Keratinocyte (primary cell): Measurements from ENCODE around the gene EPHB4. TPM values are rescaled to one million over a fixed set of nuclear protein-coding genes. Genes with fewer than 3 reads are reported as not detected.

ENCODE experiments used
- DNase-seq: peaks from one replicate; pipeline ENCODE4 v3.0.0-alpha.2; 2011; ENCODE audit warnings: low read depth, missing footprints, low spot score
- FAIRE-seq: peaks from 2 replicates; lab custom pipeline; 2011; peaks lifted over from hg19 to GRCh38; lab: Jason Lieb, UNC
- H2AFZ ChIP-seq: 2 replicates; pipeline ENCODE4 v1.6.0; 2012; ENCODE audit warnings: low read length, control low read depth, inconsistent platforms; ENCODE audit not compliant: control insufficient read depth
- H3K27ac ChIP-seq: 2 replicates; pipeline ENCODE4 v1.5.1; 2011; ENCODE audit warnings: low read length; ENCODE audit not compliant: control insufficient read depth, insufficient read depth
- H3K27me3 ChIP-seq: 3 replicates; pipeline ENCODE4 v1.6.0; 2011; ENCODE audit warnings: low read length; ENCODE audit not compliant: control insufficient read depth, insufficient read depth; ENCODE audit errors: extremely low read depth
- H3K36me3 ChIP-seq, 2 experiments: 2 replicates in 1 of 2; 3 replicates in 1 of 2; pipeline ENCODE4 v1.5.1; 2011; ENCODE audit warnings: low read length in 2 of 2, mild to moderate bottlenecking in 1 of 2; ENCODE audit not compliant: control insufficient read depth in 2 of 2, insufficient read depth in 2 of 2; ENCODE audit errors: extremely low read depth in 1 of 2
- H3K4me1 ChIP-seq: 3 replicates; pipeline ENCODE4 v1.5.1; 2011; ENCODE audit warnings: low read length; ENCODE audit not compliant: control insufficient read depth, insufficient read depth; ENCODE audit errors: extremely low read depth
- H3K4me2 ChIP-seq: 3 replicates; pipeline ENCODE4 v1.6.0; 2011; ENCODE audit warnings: low read depth, low read length; ENCODE audit not compliant: control insufficient read depth, insufficient read depth; ENCODE audit errors: extremely low read depth
- H3K4me3 ChIP-seq, 3 experiments: fragments of 200-600 bp in 1 of 3; sonication (generic) in 1 of 3; 2 replicates in 2 of 3; 3 replicates in 1 of 3; pipeline ENCODE4 v1.5.1; 2011 to 2016; ENCODE audit warnings: low read length in 3 of 3, mild to moderate bottlenecking in 3 of 3, control low read depth in 2 of 3, inconsistent platforms in 1 of 3, low read depth in 1 of 3, mixed read lengths in 1 of 3, mixed run types in 1 of 3, moderate library complexity in 1 of 3; ENCODE audit not compliant: control insufficient read depth in 2 of 3, insufficient read depth in 2 of 3; ENCODE audit errors: extremely low read depth in 1 of 3
- H3K79me2 ChIP-seq: 2 replicates; pipeline ENCODE4 v1.6.0; 2012; ENCODE audit warnings: low read length; ENCODE audit not compliant: control insufficient read depth, insufficient read depth
- H3K9ac ChIP-seq: 3 replicates; pipeline ENCODE4 v1.6.0; 2011; ENCODE audit warnings: low read length; ENCODE audit not compliant: control insufficient read depth, insufficient read depth; ENCODE audit errors: extremely low read depth
- H3K9me1 ChIP-seq: 3 replicates; pipeline ENCODE4 v1.6.0; 2011; ENCODE audit warnings: low read length; ENCODE audit not compliant: control insufficient read depth, insufficient read depth; ENCODE audit errors: extremely low read depth
- H3K9me3 ChIP-seq: 2 replicates; pipeline ENCODE4 v1.5.1; 2012; ENCODE audit warnings: low read depth, low read length; ENCODE audit not compliant: control insufficient read depth
- H4K20me1 ChIP-seq: 3 replicates; pipeline ENCODE4 v1.6.0; 2011; ENCODE audit warnings: low read length; ENCODE audit not compliant: control insufficient read depth, insufficient read depth; ENCODE audit errors: extremely low read depth
- EZH2 ChIP-seq: IDR thresholded peaks from one replicate; pipeline ENCODE4 v1.6.1; 2012; ENCODE audit warnings: inconsistent platforms, mild to moderate bottlenecking, low read length, moderate library complexity
- dilution Hi-C: fragments of 300-500 bp; cut with MboI; formaldehyde crosslinking; loops from one replicate; pipeline ENCODE4 v1.7.0; 2020; ENCODE audit warnings: low sequenced_read_pairs; ENCODE audit not compliant: extremely low pct_ligation_motif_present
- polyA plus RNA-seq, 5 experiments: library from polyadenylated mRNA; depleted of rRNA in 3 of 5; stranded (reverse) in 3 of 5; stranded (forward) in 1 of 5; unstranded in 1 of 5; fragments of >200 nt; gene quantifications; 1 replicate in 1 of 5; 2 replicates in 3 of 5; 3 replicates in 1 of 5; pipeline versions ENCODE4 v1.2.1 to v1.2.3, GENCODE V29; 2011 to 2012; ENCODE audit warnings: missing spikeins in 2 of 5, low read depth in 1 of 5, low replicate concordance in 1 of 5
- TF ChIP-seq, protein P1 (sequence below), 3 experiments: IDR thresholded peaks in 1 of 3; conservative IDR thresholded peaks in 1 of 3; optimal IDR thresholded peaks in 1 of 3; 2 replicates in 2 of 3; 3 replicates in 1 of 3; pipeline versions ENCODE3 to v1.5.1; 2011; ENCODE audit warnings: low read length in 3 of 3, mild to moderate bottlenecking in 3 of 3, moderate library complexity in 2 of 3, control low read depth in 1 of 3, inconsistent platforms in 1 of 3; ENCODE audit not compliant: insufficient read depth in 2 of 3; ENCODE audit errors: extremely low read depth in 1 of 3

EPHB4 gene
- polyA plus RNA-seq, 1 donor (not counting 4 experiments of a cell fraction or from before 2014, with no cell fraction given), result 61.4 TPM

DNA sequence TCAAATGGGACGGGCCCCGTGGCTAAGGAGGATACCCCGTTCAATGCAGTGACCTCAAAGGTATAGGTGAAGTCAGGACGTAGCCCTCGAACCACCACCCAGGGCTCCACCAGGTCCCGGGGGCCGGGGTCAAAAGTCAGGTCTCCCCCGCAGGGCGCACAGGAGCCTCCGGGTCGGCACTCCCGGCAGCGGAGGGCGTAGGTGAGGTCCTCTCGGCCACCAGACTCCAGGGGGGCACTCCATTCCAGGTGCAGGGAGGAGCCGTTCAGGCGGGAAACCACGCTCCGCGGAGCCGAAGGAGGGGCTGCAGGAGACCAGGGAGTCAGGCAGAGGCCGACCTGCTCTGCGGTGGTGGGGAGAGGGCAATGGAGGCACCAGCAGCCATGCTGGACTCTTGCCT lies 7.7 kb downstream of the EPHB4 start:
- DNase-seq (no peak), FAIRE-seq (no peak)
- Histone ChIP-seq H3K27me3 (no peaks in the 10 kb centered on the region), H2AFZ (no peak overlapping the region), H3K9me1 (no peaks in the 10 kb centered on the region), H3K27ac (no peak overlapping the region), H3K36me3 (peaks cover 49 to 61% of the 10 kb centered on the region in 2 experiments), H3K4me2 (no peak overlapping the region), H3K9ac (no peak overlapping the region), H3K9me3 (no peaks in the 10 kb centered on the region), H3K4me3 (no peak overlapping the region), H3K4me1 (peaks cover 2% of the 10 kb centered on the region), H3K79me2 (peaks cover 32% of the 10 kb centered on the region), H4K20me1 (no peaks in the 10 kb centered on the region)
- TF ChIP-seq EZH2, result no peak
- TF ChIP-seq, protein P1, sequence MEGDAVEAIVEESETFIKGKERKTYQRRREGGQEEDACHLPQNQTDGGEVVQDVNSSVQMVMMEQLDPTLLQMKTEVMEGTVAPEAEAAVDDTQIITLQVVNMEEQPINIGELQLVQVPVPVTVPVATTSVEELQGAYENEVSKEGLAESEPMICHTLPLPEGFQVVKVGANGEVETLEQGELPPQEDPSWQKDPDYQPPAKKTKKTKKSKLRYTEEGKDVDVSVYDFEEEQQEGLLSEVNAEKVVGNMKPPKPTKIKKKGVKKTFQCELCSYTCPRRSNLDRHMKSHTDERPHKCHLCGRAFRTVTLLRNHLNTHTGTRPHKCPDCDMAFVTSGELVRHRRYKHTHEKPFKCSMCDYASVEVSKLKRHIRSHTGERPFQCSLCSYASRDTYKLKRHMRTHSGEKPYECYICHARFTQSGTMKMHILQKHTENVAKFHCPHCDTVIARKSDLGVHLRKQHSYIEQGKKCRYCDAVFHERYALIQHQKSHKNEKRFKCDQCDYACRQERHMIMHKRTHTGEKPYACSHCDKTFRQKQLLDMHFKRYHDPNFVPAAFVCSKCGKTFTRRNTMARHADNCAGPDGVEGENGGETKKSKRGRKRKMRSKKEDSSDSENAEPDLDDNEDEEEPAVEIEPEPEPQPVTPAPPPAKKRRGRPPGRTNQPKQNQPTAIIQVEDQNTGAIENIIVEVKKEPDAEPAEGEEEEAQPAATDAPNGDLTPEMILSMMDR (optimal IDR thresholded peaks at IDR 0.05 in 1 of 3, IDR thresholded peaks at IDR 0.05 in 1 of 3, conservative IDR thresholded peaks at IDR 0.05 in 1 of 3; ENCODE audit: extremely low read depth in 1 of 3, insufficient read depth in 2 of 3, low read length in 3 of 3), result no peak
- dilution Hi-C loops, result no loop called here

DNA sequence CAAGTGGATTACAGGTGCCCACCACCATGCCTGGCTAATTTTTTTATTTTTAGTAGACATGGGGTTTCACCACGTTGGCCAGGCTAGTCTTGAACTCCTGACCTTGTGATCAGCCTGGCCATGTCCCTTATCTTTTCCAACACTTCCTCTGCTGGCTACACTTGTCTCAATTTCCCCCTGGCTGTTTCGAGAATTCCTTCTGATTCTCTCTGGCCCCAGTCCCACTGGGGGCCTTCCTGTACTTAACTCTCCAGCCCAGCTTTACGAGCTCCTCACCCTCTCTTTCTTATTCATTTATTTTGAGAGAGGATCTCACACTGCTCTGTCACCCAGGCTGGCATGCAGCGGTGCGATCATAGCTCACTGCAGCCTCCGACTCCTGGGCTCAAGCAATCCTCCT lies 8.5 kb downstream of the EPHB4 start:
- Histone ChIP-seq H3K27me3 (no peaks in the 10 kb centered on the region), H4K20me1 (no peaks in the 10 kb centered on the region), H3K9ac (no peak overlapping the region), H3K4me1 (no peaks in the 10 kb centered on the region), H3K4me3 (no peak overlapping the region), H3K36me3 (peaks cover 51 to 57% of the 10 kb centered on the region in 2 experiments), H3K4me2 (no peak overlapping the region), H3K9me3 (no peaks in the 10 kb centered on the region), H3K9me1 (no peaks in the 10 kb centered on the region), H2AFZ (no peak overlapping the region), H3K27ac (no peak overlapping the region), H3K79me2 (peaks cover 24% of the 10 kb centered on the region)
- dilution Hi-C loops, result no loop called here
- TF ChIP-seq, protein P1 (optimal IDR thresholded peaks at IDR 0.05 in 1 of 3, IDR thresholded peaks at IDR 0.05 in 1 of 3, conservative IDR thresholded peaks at IDR 0.05 in 1 of 3; ENCODE audit: extremely low read depth in 1 of 3, insufficient read depth in 2 of 3, low read length in 3 of 3), result no peak
- TF ChIP-seq EZH2, result no peak
- DNase-seq, result no peak
- FAIRE-seq, result no peak
